ENCODE data around the gene PRSS35.

GRCh38 chr6:83488448-83488847, 23.9 kb upstream of the PRSS35 start:
- TF ChIP-seq CTCF (IDR thresholded peaks at IDR 0.05) = no peak
- no peak for TF ChIP-seq POLR2A (IDR thresholded peaks at IDR 0.05)
- no peak for TF ChIP-seq POLR2AphosphoS5 (IDR thresholded peaks at IDR 0.05)
- TF ChIP-seq EP300 (IDR thresholded peaks at IDR 0.05) = no peak
